ENCODE results near the gene MRPS18C.

MRPS18C gene

GRCh38 chr4:83456184-83456501 lies 285 bp downstream of the MRPS18C start:
- no peak for TF ChIP-seq CTCF (IDR thresholded peaks at IDR 0.05; ENCODE audit: insufficient read depth, low read length, missing control alignments)
- no peak for DNase-seq (ENCODE audit: low read depth, low spot score)
- POLR2A ChIA-PET = interaction anchor here (0.7 to 1.7 kb wide), 4 partner anchors 15 to 421 kb away, joined by 3 to 7 read pairs (median 3); partner anchors contain the start of genes COPS4 and COQ2

GRCh38 chr4:83473423-83473822 lies 17.6 kb downstream of the MRPS18C start:
- ChIA-PET POLR2A (no interaction called here), CTCF (no interaction called here)
- TF ChIP-seq CTCF (IDR thresholded peaks at IDR 0.05; ENCODE audit: insufficient read depth, low read length, missing control alignments) = no peak

More at GRCh38 chr4:83456184-83456501, 285 bp downstream of the MRPS18C start:
- peak overlapping the region; percentile 91 for H3K4me3 ChIP-seq (ENCODE audit: low read depth, low read length)
- CTCF ChIA-PET = interaction anchor here (1.1 kb wide), 1 partner anchor 185 kb away, joined by 3 read pairs; no protein-coding TSS in a partner anchor

GRCh38 chr4:83473966-83474365 lies 18.1 kb downstream of the MRPS18C start:
- CTCF ChIA-PET = no interaction called here
- DNase-seq (ENCODE audit: low read depth, low spot score) = no peak
- H3K4me3 ChIP-seq (ENCODE audit: low read depth, low read length) = no peak overlapping the region
- TF ChIP-seq CTCF (IDR thresholded peaks at IDR 0.05; ENCODE audit: insufficient read depth, low read length, missing control alignments) = no peak
- POLR2A ChIA-PET = no interaction called here

More at GRCh38 chr4:83473423-83473822, 17.6 kb downstream of the MRPS18C start:
- DNase-seq (ENCODE audit: low read depth, low spot score) = no peak
- no peak overlapping the region for H3K4me3 ChIP-seq (ENCODE audit: low read depth, low read length)

- no peak for TF ChIP-seq CTCF (IDR thresholded peaks at IDR 0.05; ENCODE audit: insufficient read depth, low read length, missing control alignments)
- H3K4me3 ChIP-seq (ENCODE audit: low read depth, low read length) = peak within 1 kb of the TSS; percentile 89
- ChIA-PET POLR2A (interaction anchor here (0.7 kb wide), 1 partner anchor 146 kb away, joined by 3 read pairs; no protein-coding TSS in a partner anchor), CTCF (interaction anchor here (0.9 to 1.8 kb wide), 4 partner anchors 24 to 160 kb away, joined by 3 to 8 read pairs (median 7); no protein-coding TSS in a partner anchor)
- peak; percentile 23 for DNase-seq (ENCODE audit: low read depth, low spot score)
Observed at GRCh38 chr4:83484500-83485461, 28.9 kb downstream of the MRPS18C start, which contains the start of gene ABRAXAS1. ABRAXAS1 (minus strand) TSS chr4:83485100; CDS start chr4:83485072, 28 bp downstream.

GRCh38 chr4:83486457-83487129 lies 30.7 kb downstream of the MRPS18C start:
- H3K4me3 ChIP-seq (ENCODE audit: low read depth, low read length) = no peak overlapping the region
- no peak for TF ChIP-seq CTCF (IDR thresholded peaks at IDR 0.05; ENCODE audit: insufficient read depth, low read length, missing control alignments)
- POLR2A ChIA-PET = no interaction called here
- DNase-seq (ENCODE audit: low read depth, low spot score) = no peak
- CTCF ChIA-PET = interaction anchor here (1.2 to 1.8 kb wide), 3 partner anchors 23 to 158 kb away, joined by 4 to 8 read pairs (median 7); no protein-coding TSS in a partner anchor

Measured in AG04449 (cell line).